Activated CD8-positive, alpha-beta memory T cell treated with anti-CD3 and anti-CD28 coated beads, Interleukin-2, amount 50 U/mL, for 4 hours (primary cell): ENCODE data around the gene CCDC185.

Experiments
- DNase-seq: peaks from one replicate; pipeline ENCODE4 v3.0.0-alpha.2; 2020

Gene CCDC185

GRCh38 chr1:223393275-223394214, at the start of gene CCDC185:
Gene CCDC185 (plus strand): TSS chr1:223393415. CDS start chr1:223393476, 61 bp downstream.
- no peak for DNase-seq

GRCh38 chr1:223343692-223344091, 49.5 kb upstream of the CCDC185 start:
- no peak for DNase-seq

GRCh38 chr1:223344491-223344890, 48.7 kb upstream of the CCDC185 start:
- no peak for DNase-seq

GRCh38 chr1:223345720-223346119, 47.5 kb upstream of the CCDC185 start:
- DNase-seq, result no peak

- DNase-seq, result no peak
Measured at GRCh38 chr1:223346311-223346710, 46.9 kb upstream of the CCDC185 start.

GRCh38 chr1:223347583-223347982, 45.6 kb upstream of the CCDC185 start:
- no peak for DNase-seq

- no peak for DNase-seq
Measured at GRCh38 chr1:223348439-223348838, 44.8 kb upstream of the CCDC185 start.

GRCh38 chr1:223349241-223349640, 44.0 kb upstream of the CCDC185 start:
- DNase-seq, result no peak

- no peak for DNase-seq
Measured at GRCh38 chr1:223350361-223350908, 42.8 kb upstream of the CCDC185 start.

- no peak for DNase-seq
Measured at GRCh38 chr1:223352944-223353343, 40.3 kb upstream of the CCDC185 start.

GRCh38 chr1:223353939-223354338, 39.3 kb upstream of the CCDC185 start:
- no peak for DNase-seq

- no peak for DNase-seq
Measured at GRCh38 chr1:223355699-223356098, 37.5 kb upstream of the CCDC185 start.

GRCh38 chr1:223358826-223359225, 34.4 kb upstream of the CCDC185 start:
- no peak for DNase-seq

GRCh38 chr1:223363057-223363855, 30.0 kb upstream of the CCDC185 start:
- peak; percentile 26 for DNase-seq

- peak; percentile 68 for DNase-seq
Measured at GRCh38 chr1:223363856-223364684, 29.1 kb upstream of the CCDC185 start, which contains the start of gene SUSD4. Gene SUSD4 (minus strand): TSS chr1:223364176. CDS start chr1:223363425, 751 bp downstream.

GRCh38 chr1:223364685-223365382, 28.4 kb upstream of the CCDC185 start:
- DNase-seq, result peak; percentile 32

GRCh38 chr1:223374064-223374610, 19.1 kb upstream of the CCDC185 start:
- DNase-seq, result no peak

- DNase-seq, result no peak
Measured at GRCh38 chr1:223378754-223379153, 14.5 kb upstream of the CCDC185 start.

- DNase-seq, result no peak
Measured at GRCh38 chr1:223386013-223386412, 7.2 kb upstream of the CCDC185 start.

GRCh38 chr1:223390618-223391017, 2.6 kb upstream of the CCDC185 start:
- no peak for DNase-seq

- DNase-seq, result no peak
Measured at GRCh38 chr1:223394242-223394641, 1.0 kb downstream of the CCDC185 start.
